Natural killer cell treated with Interleukin-12 subunit alpha and Interleukin-12 subunit beta and Interleukin-15 and Interleukin-18, amount 100 ng/mL, for 72 hours (primary cell): ENCODE measurements around the gene RPIA. TPM values are rescaled to one million over a fixed set of nuclear protein-coding genes. Genes with fewer than 3 reads are reported as not detected.
A peak's percentile ranks its signal among the peaks of the same experiment; 100 is the strongest.
"Not testable (repeated sequence)": the region's sequence is repeated elsewhere in the genome, so short reads cannot be mapped to it uniquely, and the experiment has no call there.

ENCODE experiments used
- ATAC-seq, 2 donors: fragments of 150-1000 bp; cut with Tn5 transposase in 1 of 2; sonication (Bioruptor Pico), chemical (Tn5 transposase) in 1 of 2; 2 replicates each; pipeline ENCODE4 v1.10.0; 2021
- DNase-seq: peaks from one replicate; pipeline ENCODE4 v3.0.0; 2022; ENCODE audit warnings: low spot score
- H3K27ac Mint-ChIP-seq, 2 donors: 1 replicate in 1 of 2; 2 replicates in 1 of 2; pipeline ENCODE4 v1.8.0; 2022; ENCODE audit warnings: mixed read lengths in 2 of 2, mild to moderate bottlenecking in 1 of 2, moderate library complexity in 1 of 2
- H3K27me3 Mint-ChIP-seq, 2 donors: 1 replicate in 1 of 2; 2 replicates in 1 of 2; pipeline ENCODE4 v1.8.0; 2022; ENCODE audit warnings: mixed read lengths in 2 of 2
- H3K36me3 Mint-ChIP-seq: one replicate; pipeline ENCODE4 v1.8.0; 2022; ENCODE audit warnings: mixed read lengths
- H3K4me1 Mint-ChIP-seq, 2 donors: 1 replicate in 1 of 2; 2 replicates in 1 of 2; pipeline ENCODE4 v1.8.0; 2022; ENCODE audit warnings: low read depth in 2 of 2, mixed read lengths in 2 of 2, mild to moderate bottlenecking in 1 of 2
- H3K4me3 Mint-ChIP-seq: one replicate; pipeline ENCODE4 v1.8.0; 2022; ENCODE audit warnings: mixed read lengths
- H3K9me3 Mint-ChIP-seq: 2 replicates; pipeline ENCODE4 v1.8.0; 2022; ENCODE audit warnings: mixed read lengths
- total RNA-seq, 2 donors: library from RNA; stranded (reverse); gene quantifications; one replicate each; pipeline ENCODE4 v1.2.3, GENCODE V29; 2022

Gene RPIA
- total RNA-seq: 10 to 100 TPM; 44.6 to 53.5 TPM

- Mint-ChIP-seq H3K36me3 (peaks cover 4% of the 10 kb centered on the region), H3K27ac (peak within 1 kb of the TSS; percentile 75 to 92), H3K9me3 (no peaks in the 10 kb centered on the region), H3K4me1 (peaks cover 33 to 34% of the 10 kb centered on the region in 2 donors), H3K27me3 (no peaks in the 10 kb centered on the region), H3K4me3 (peak within 1 kb of the TSS; percentile 96)
- peak; percentile 99 for DNase-seq
- ATAC-seq: peak; percentile 99
Measured at GRCh38 chr2:88691339-88692183, at the start of gene RPIA. RPIA (plus strand) TSS chr2:88691673; CDS start chr2:88691699, 26 bp downstream.

GRCh38 chr2:88642278-88642677 is 49.2 kb upstream of the RPIA start:
- no peak for ATAC-seq
- no peaks in the 10 kb centered on the region for H3K9me3 Mint-ChIP-seq
- H3K4me1 Mint-ChIP-seq: peaks cover 58 to 59% of the 10 kb centered on the region in 2 donors
- peak overlapping the region; percentile 38 to 99 for H3K27ac Mint-ChIP-seq
- no peaks in the 10 kb centered on the region for H3K27me3 Mint-ChIP-seq
- H3K4me3 Mint-ChIP-seq: peak overlapping the region; percentile 37
- peaks cover 9% of the 10 kb centered on the region for H3K36me3 Mint-ChIP-seq
- DNase-seq: no peak

- not testable (repeated sequence) for H3K36me3 Mint-ChIP-seq, H3K27me3 Mint-ChIP-seq, ATAC-seq, H3K4me3 Mint-ChIP-seq, H3K9me3 Mint-ChIP-seq, DNase-seq
- H3K27ac Mint-ChIP-seq: peak overlapping the region in 1 of 2 donors; percentile 27
- peaks cover 28 to 33% of the 10 kb centered on the region in 2 donors for H3K4me1 Mint-ChIP-seq
Measured at GRCh38 chr2:88645291-88645882, 46.1 kb upstream of the RPIA start.

GRCh38 chr2:88651646-88652045 is 39.8 kb upstream of the RPIA start:
- no peak overlapping the region for H3K4me3 Mint-ChIP-seq
- H3K27me3 Mint-ChIP-seq: no peaks in the 10 kb centered on the region
- H3K9me3 Mint-ChIP-seq: no peaks in the 10 kb centered on the region
- peak overlapping the region in 1 of 2 donors; percentile 21 for H3K27ac Mint-ChIP-seq
- ATAC-seq (no peak), DNase-seq (no peak)
- no peaks in the 10 kb centered on the region for H3K36me3 Mint-ChIP-seq
- peaks cover 4 to 9% of the 10 kb centered on the region in 2 donors for H3K4me1 Mint-ChIP-seq

GRCh38 chr2:88654714-88655113 is 36.8 kb upstream of the RPIA start:
- no peak for ATAC-seq
- Mint-ChIP-seq H3K36me3 (no peaks in the 10 kb centered on the region), H3K4me1 (peaks cover 4 to 9% of the 10 kb centered on the region in 2 donors), H3K27ac (no peak overlapping the region), H3K9me3 (no peaks in the 10 kb centered on the region), H3K4me3 (no peak overlapping the region), H3K27me3 (no peaks in the 10 kb centered on the region)
- no peak for DNase-seq

- ATAC-seq (no peak), DNase-seq (no peak)
- no peaks in the 10 kb centered on the region for H3K9me3 Mint-ChIP-seq
- no peaks in the 10 kb centered on the region for H3K27me3 Mint-ChIP-seq
- H3K4me3 Mint-ChIP-seq: no peak overlapping the region
- H3K36me3 Mint-ChIP-seq: no peaks in the 10 kb centered on the region
- H3K4me1 Mint-ChIP-seq: peaks cover 3 to 4% of the 10 kb centered on the region in 2 donors
- no peak overlapping the region for H3K27ac Mint-ChIP-seq
Measured at GRCh38 chr2:88656690-88657089, 34.8 kb upstream of the RPIA start.

GRCh38 chr2:88657131-88657530 is 34.3 kb upstream of the RPIA start:
- H3K36me3 Mint-ChIP-seq: no peaks in the 10 kb centered on the region
- DNase-seq (no peak), ATAC-seq (no peak)
- H3K9me3 Mint-ChIP-seq: no peaks in the 10 kb centered on the region
- H3K4me3 Mint-ChIP-seq: no peak overlapping the region
- peaks cover 0 to under 1% of the 10 kb centered on the region in 2 donors for H3K4me1 Mint-ChIP-seq
- H3K27me3 Mint-ChIP-seq: no peaks in the 10 kb centered on the region
- no peak overlapping the region for H3K27ac Mint-ChIP-seq

GRCh38 chr2:88658326-88658725 is 33.1 kb upstream of the RPIA start:
- Mint-ChIP-seq H3K27me3 (no peaks in the 10 kb centered on the region), H3K4me3 (no peak overlapping the region), H3K9me3 (no peaks in the 10 kb centered on the region), H3K4me1 (no peaks in the 10 kb centered on the region), H3K27ac (no peak overlapping the region), H3K36me3 (no peaks in the 10 kb centered on the region)
- no peak for ATAC-seq
- DNase-seq: no peak

- no peak for DNase-seq
- H3K9me3 Mint-ChIP-seq: no peaks in the 10 kb centered on the region
Measured at GRCh38 chr2:88658881-88659537, 32.5 kb upstream of the RPIA start.

GRCh38 chr2:88659538-88659915 is 31.9 kb upstream of the RPIA start:
- H3K27ac Mint-ChIP-seq: no peak overlapping the region
- no peak for DNase-seq
- no peaks in the 10 kb centered on the region for H3K36me3 Mint-ChIP-seq
- ATAC-seq: no peak
- no peaks in the 10 kb centered on the region for H3K9me3 Mint-ChIP-seq
- no peak overlapping the region for H3K4me3 Mint-ChIP-seq
- no peaks in the 10 kb centered on the region for H3K4me1 Mint-ChIP-seq
- no peaks in the 10 kb centered on the region for H3K27me3 Mint-ChIP-seq

More at GRCh38 chr2:88658881-88659537, 32.5 kb upstream of the RPIA start:
- no peaks in the 10 kb centered on the region for H3K4me1 Mint-ChIP-seq
- no peaks in the 10 kb centered on the region for H3K27me3 Mint-ChIP-seq
- ATAC-seq: no peak
- no peaks in the 10 kb centered on the region for H3K36me3 Mint-ChIP-seq
- H3K4me3 Mint-ChIP-seq: no peak overlapping the region
- no peak overlapping the region for H3K27ac Mint-ChIP-seq

- Mint-ChIP-seq H3K27me3 (no peaks in the 10 kb centered on the region), H3K9me3 (no peaks in the 10 kb centered on the region), H3K4me1 (no peaks in the 10 kb centered on the region), H3K4me3 (no peak overlapping the region), H3K27ac (no peak overlapping the region), H3K36me3 (no peaks in the 10 kb centered on the region)
- DNase-seq (no peak), ATAC-seq (no peak)
Measured at GRCh38 chr2:88660622-88661021, 30.9 kb upstream of the RPIA start.

GRCh38 chr2:88666576-88666975 is 24.9 kb upstream of the RPIA start:
- Mint-ChIP-seq H3K36me3 (no peaks in the 10 kb centered on the region), H3K27ac (peak overlapping the region in 1 of 2 donors; percentile 73), H3K4me1 (peaks cover 5 to 6% of the 10 kb centered on the region in 2 donors), H3K27me3 (no peaks in the 10 kb centered on the region), H3K9me3 (no peaks in the 10 kb centered on the region), H3K4me3 (no peak overlapping the region)
- ATAC-seq (peak in 1 of 2 donors; percentile 24), DNase-seq (no peak)

GRCh38 chr2:88667219-88667618 is 24.3 kb upstream of the RPIA start:
- H3K4me1 Mint-ChIP-seq: peaks cover 5 to 6% of the 10 kb centered on the region in 2 donors
- no peaks in the 10 kb centered on the region for H3K9me3 Mint-ChIP-seq
- peak overlapping the region in 1 of 2 donors; percentile 73 for H3K27ac Mint-ChIP-seq

GRCh38 chr2:88668862-88669261 is 22.6 kb upstream of the RPIA start:
- no peak for ATAC-seq
- Mint-ChIP-seq H3K27me3 (peaks cover 4% of the 10 kb centered on the region in 2 donors), H3K27ac (no peak overlapping the region), H3K4me3 (no peak overlapping the region), H3K4me1 (peaks cover 5 to 6% of the 10 kb centered on the region in 2 donors), H3K36me3 (no peaks in the 10 kb centered on the region), H3K9me3 (no peaks in the 10 kb centered on the region)
- no peak for DNase-seq

More at GRCh38 chr2:88667219-88667618, 24.3 kb upstream of the RPIA start:
- ATAC-seq: no peak
- Mint-ChIP-seq H3K4me3 (no peak overlapping the region), H3K36me3 (no peaks in the 10 kb centered on the region), H3K27me3 (peaks cover 0 to 3% of the 10 kb centered on the region in 2 donors)
- no peak for DNase-seq
